SK-N-SH treated with all-trans-retinoic acid at 6 μM for 48 hours (cell line): ENCODE results near the gene TMEM87B.

Experiments
- BACH2 ChIP-seq: fragments of 250-450 bp; sonication (Bioruptor Pico); IDR thresholded peaks from 2 replicates; pipeline ENCODE4 v1.9.0; 2021; ENCODE audit warnings: mild to moderate bottlenecking, borderline replicate concordance
- ESRRG ChIP-seq: fragments of 250-450 bp; sonication (Bioruptor Pico); IDR thresholded peaks from 2 replicates; pipeline ENCODE4 v1.6.1; 2021; ENCODE audit warnings: mild to moderate bottlenecking
- GLIS3 ChIP-seq: fragments of 250-450 bp; sonication (Bioruptor Pico); IDR thresholded peaks from 2 replicates; pipeline ENCODE4 v1.5.0; 2020; ENCODE audit warnings: mild to moderate bottlenecking, moderate library complexity
- ISL1 ChIP-seq: fragments of 250-450 bp; sonication (Bioruptor Pico); IDR thresholded peaks from 2 replicates; pipeline ENCODE4 v2.1.2; 2022; ENCODE audit warnings: mild to moderate bottlenecking, moderate library complexity
- OSR1 ChIP-seq: fragments of 250-450 bp; sonication (Bioruptor Pico); IDR thresholded peaks from 2 replicates; pipeline ENCODE4 v1.8.0; 2022; ENCODE audit warnings: moderate library complexity, mild to moderate bottlenecking, inconsistent platforms
- POU6F1 ChIP-seq: fragments of 250-450 bp; sonication (Bioruptor Pico); IDR thresholded peaks from 2 replicates; pipeline ENCODE4 v1.8.0; 2021; ENCODE audit warnings: low read depth, mild to moderate bottlenecking, moderate library complexity, borderline replicate concordance
- PPARA ChIP-seq: fragments of 250-450 bp; sonication (Bioruptor Pico); IDR thresholded peaks from 2 replicates; pipeline ENCODE4 v1.5.0; 2020; ENCODE audit warnings: mild to moderate bottlenecking, borderline replicate concordance
- RARB ChIP-seq: fragments of 250-450 bp; sonication (Bioruptor Pico); IDR thresholded peaks from 2 replicates; pipeline ENCODE4 v1.8.0; 2021; ENCODE audit warnings: mild to moderate bottlenecking, moderate library complexity
- SNAI2 ChIP-seq: fragments of 250-450 bp; sonication (Bioruptor Pico); IDR thresholded peaks from 2 replicates; pipeline ENCODE4 v1.5.0; 2020; ENCODE audit warnings: mild to moderate bottlenecking, moderate library complexity

- TF ChIP-seq SNAI2 (CRISPR knock-in tag) (no peak), RARB (CRISPR knock-in tag) (no peak), GLIS3 (CRISPR knock-in tag) (no peak), OSR1 (CRISPR knock-in tag) (no peak), POU6F1 (no peak), ISL1 (CRISPR knock-in tag) (no peak), ESRRG (no peak), BACH2 (no peak), PPARA (CRISPR knock-in tag) (no peak)
Observed at GRCh38 chr2:112134120-112134519, 79.1 kb downstream of the TMEM87B start.
